ENCODE measurements around the gene SNRPA.

GRCh38 chr19:40775632-40776022 is 24.6 kb downstream of the SNRPA start:
- no peak for TF ChIP-seq RAD21 (IDR thresholded peaks at IDR 0.05; ENCODE audit: low read length)
- TF ChIP-seq CTCF (conservative IDR thresholded peaks at IDR 0.05; ENCODE audit: low read depth, low read length) = no peak
- no peak for TF ChIP-seq RCOR1 (IDR thresholded peaks at IDR 0.05; ENCODE audit: insufficient replicate concordance, low read length)
- TF ChIP-seq POLR2A (IDR thresholded peaks at IDR 0.05; ENCODE audit: low read depth, low read length) = no peak
- no peak for TF ChIP-seq FOS (IDR thresholded peaks at IDR 0.05; ENCODE audit: low read depth, low read length)
- no peak for TF ChIP-seq MXI1 (IDR thresholded peaks at IDR 0.05; ENCODE audit: borderline replicate concordance, low read depth, low read length)
- TF ChIP-seq, protein P1, sequence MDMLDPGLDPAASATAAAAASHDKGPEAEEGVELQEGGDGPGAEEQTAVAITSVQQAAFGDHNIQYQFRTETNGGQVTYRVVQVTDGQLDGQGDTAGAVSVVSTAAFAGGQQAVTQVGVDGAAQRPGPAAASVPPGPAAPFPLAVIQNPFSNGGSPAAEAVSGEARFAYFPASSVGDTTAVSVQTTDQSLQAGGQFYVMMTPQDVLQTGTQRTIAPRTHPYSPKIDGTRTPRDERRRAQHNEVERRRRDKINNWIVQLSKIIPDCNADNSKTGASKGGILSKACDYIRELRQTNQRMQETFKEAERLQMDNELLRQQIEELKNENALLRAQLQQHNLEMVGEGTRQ (IDR thresholded peaks at IDR 0.05; ENCODE audit: low read depth, low read length) = no peak
- no peak for TF ChIP-seq BHLHE40 (IDR thresholded peaks at IDR 0.05; ENCODE audit: low read depth, low read length)
- no peak for TF ChIP-seq RFX5 (IDR thresholded peaks at IDR 0.05; ENCODE audit: low read depth, low read length)
- no peak for TF ChIP-seq NFE2L2 (IDR thresholded peaks at IDR 0.05; ENCODE audit: low read depth, low read length)
